ENCODE data around the gene PRMT9.

PRMT9 gene

DNA sequence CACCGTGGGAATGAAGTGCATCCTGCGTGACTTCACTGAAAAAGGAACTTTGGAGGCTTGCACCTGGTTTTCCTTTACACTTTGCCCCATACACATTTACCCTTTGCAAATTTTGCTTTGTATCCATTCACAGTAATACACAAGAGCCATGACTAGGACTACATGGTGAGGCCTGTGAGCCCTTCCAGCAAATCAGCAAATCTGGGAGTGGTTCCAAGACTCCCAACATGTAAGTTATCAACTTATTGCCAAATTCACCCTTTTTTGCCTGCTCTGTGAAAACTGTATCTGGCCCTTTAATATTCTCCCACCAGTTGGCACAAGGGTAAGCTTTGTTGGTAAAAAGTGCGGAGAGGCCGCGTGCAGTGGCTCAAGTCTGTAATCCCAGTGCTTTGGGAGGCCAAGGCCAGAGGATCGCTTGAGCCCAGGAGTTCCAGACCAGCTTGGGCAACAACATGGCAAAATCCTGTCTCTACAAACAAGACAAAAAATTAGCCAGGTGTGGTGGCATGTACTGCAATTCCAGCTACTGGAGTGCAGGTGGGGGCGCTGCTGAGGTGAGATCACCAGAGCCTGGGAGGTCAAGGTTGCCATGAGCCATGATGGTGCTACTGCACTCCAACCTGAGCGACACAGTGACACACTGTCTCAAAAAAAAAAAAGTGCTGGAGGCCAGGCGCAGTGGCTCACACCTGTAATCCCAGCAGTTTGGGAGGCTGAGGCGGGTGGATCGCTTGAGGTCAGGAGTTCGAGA, 5.0 kb downstream of the PRMT9 start:
- DNase-seq (ENCODE audit: low spot score): no peak

- no peak for DNase-seq (ENCODE audit: low spot score)
Measured at GRCh38 chr4:147678106-147678505, 5.9 kb downstream of the PRMT9 start.

DNA sequence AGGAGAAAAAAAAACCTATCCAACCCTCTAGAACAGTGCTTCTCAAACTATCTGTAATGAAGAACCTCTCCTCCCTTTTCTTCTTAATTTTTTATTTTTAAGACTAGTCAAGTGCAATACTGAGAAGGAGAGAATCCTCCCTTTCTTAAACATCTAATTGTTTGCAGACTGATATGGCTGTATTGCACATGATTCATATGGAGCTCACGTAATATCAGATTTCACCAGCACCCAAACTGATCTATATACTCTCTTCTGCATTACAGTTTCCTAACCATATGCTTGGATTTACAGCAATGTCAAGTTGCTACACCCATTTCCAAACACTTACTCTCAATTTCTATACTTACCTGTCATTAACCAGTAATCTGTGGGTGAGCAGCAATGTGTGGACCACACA, 9.5 kb downstream of the PRMT9 start:
- no peak for DNase-seq (ENCODE audit: low spot score)

- no peak for DNase-seq (ENCODE audit: low spot score)
Measured at GRCh38 chr4:147674073-147674472, 9.9 kb downstream of the PRMT9 start.

GRCh38 chr4:147658501-147658900, 25.5 kb downstream of the PRMT9 start:
- DNase-seq (ENCODE audit: low spot score): no peak

DNA sequence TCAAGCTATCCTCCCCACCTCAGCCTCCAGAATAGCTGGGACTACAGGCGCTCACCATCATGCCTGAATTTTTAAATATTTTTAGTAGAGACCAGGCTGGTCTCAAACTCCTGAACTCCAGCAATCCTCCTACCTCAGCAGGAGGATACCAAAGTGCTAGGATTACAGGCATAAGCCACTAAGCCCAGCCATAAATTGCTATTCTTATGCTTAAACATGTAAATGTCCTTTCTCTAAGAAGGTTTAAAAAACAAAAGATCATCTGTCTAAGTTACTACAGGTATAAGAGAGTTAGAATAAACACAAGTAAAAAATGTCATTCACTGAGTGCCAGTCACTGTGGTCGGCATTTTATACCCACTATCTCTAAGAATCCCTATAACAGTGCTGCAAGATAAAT, 28.3 kb downstream of the PRMT9 start:
- DNase-seq (ENCODE audit: low spot score): no peak

GRCh38 chr4:147651563-147651962, 32.4 kb downstream of the PRMT9 start:
- no peak for DNase-seq (ENCODE audit: low spot score)

DNA sequence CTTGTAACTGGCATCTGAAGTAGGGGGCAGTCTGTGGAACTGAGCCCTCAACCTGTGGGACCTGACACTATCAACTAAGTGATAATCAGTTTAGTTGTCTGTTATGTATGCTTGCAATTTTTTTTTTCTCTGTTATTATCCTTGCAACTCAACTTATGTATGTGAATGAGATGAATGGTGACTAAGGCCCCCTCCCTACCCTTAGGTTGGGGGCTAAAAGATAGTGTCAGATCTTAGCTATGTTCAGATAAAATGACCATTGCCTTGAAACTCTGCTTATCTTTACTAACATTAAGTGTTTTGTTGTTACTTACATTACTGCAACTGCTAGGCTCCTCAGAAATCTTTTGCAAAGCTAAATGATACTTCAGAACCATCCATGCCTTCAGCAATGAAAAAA, 35.3 kb downstream of the PRMT9 start:
- DNase-seq (ENCODE audit: low spot score): no peak

DNA sequence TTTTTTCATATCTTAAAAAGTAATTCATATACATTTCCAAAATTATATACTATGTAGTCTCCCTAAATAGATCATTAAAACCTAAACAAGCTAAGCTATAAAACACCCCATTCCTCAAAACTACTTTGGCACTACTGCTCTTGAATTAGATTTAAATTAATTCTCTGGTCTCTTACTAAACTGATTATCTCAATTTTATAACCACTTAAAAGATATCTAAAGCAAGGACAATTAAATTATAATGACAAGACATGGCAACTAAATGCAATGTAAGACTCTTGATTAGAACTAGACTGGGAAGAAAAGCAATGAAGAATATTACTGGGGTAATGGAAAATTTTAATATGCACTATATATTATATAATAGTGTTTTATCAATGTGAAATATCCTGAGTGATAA, 38.9 kb downstream of the PRMT9 start:
- no peak for DNase-seq (ENCODE audit: low spot score)

DNA sequence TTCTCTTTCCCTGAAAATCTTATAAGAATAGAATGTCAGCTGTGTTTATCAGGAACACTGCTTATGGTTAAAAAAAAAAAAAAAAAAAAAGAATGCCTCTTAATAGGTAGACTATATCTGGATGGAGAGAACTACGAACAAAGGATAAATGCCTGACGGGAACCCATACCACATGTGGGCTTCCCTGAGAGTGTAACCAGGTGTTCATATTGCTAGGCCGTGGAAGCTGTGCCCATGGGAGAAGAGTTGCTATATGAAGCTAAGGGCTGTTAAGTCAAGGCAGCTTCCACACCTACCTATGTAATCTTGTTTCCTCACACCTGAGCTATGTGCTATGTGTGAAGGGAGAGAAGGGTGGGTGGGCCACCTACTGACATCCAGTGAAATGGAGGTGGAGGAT, 39.5 kb downstream of the PRMT9 start:
- DNase-seq (ENCODE audit: low spot score): no peak

GRCh38 chr4:147643616-147644015, 40.3 kb downstream of the PRMT9 start:
- DNase-seq (ENCODE audit: low spot score): no peak

DNA sequence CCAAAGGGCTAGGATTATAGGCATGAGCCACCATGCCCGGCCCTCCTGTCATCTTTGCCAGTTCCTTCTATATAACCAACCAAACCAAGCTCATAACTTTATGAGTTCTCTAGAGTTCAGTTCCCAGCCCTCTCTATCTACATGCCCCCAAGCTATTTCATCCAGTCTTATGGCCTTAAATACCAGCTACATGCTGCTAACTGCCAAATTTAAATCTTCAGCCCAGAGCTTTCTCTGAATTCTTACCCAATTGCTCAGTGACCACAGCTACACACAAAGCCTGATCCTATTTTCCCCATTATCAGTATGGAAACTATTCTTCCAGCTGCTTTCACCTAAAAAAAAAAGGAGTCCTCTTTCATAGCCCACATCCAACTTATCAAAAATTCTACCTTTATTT, 43.6 kb downstream of the PRMT9 start:
- no peak for DNase-seq (ENCODE audit: low spot score)

GRCh38 chr4:147639388-147639787, 44.6 kb downstream of the PRMT9 start:
- no peak for DNase-seq (ENCODE audit: low spot score)

GRCh38 chr4:147638942-147639341, 45.0 kb downstream of the PRMT9 start:
- no peak for DNase-seq (ENCODE audit: low spot score)

- DNase-seq (ENCODE audit: low spot score): no peak
Measured at GRCh38 chr4:147638365-147638764, 45.6 kb downstream of the PRMT9 start.

DNA sequence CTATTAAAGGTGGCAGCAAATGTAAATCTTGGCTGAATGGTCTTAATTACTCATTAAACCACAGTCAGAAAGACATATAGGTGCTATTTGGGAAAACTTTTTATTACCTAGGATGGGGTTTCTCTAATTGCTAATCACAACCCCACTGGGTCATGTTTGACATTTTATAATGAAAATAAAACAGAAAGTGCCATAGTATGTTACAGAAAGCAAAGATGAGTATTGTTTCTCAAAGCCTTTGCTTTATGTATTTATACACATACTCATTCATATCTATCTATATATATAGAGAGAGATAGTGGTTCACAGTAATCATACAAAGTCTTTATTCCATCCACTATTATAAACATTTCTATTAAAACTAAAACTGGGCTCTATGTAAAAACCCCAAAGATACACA, 48.6 kb downstream of the PRMT9 start:
- DNase-seq (ENCODE audit: low spot score): no peak

DNA sequence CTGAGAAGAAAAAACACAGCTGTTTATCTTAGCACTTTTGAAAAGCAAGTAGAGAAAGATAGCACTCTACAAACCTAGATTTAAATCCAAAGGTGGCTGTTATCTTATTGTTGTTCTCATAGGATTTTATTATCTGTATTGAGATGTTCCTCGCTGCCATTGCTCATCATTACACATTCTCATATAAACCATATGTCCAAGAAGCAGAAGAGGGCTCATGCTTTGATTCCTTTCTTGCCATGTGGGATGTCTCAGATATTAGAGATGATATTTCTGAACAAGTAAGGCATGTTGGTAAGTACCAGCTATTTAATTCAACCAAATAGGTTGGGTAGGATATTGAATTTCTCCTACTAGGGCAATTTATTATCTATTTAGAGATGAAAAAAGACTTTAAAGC, 50.3 kb downstream of the PRMT9 start:
- DNase-seq (ENCODE audit: low spot score): no peak

GRCh38 chr4:147633113-147633512, 50.9 kb downstream of the PRMT9 start:
- no peak for DNase-seq (ENCODE audit: low spot score)

- no peak for DNase-seq (ENCODE audit: low spot score)
Measured at GRCh38 chr4:147629783-147630730, 53.9 kb downstream of the PRMT9 start.

DNA sequence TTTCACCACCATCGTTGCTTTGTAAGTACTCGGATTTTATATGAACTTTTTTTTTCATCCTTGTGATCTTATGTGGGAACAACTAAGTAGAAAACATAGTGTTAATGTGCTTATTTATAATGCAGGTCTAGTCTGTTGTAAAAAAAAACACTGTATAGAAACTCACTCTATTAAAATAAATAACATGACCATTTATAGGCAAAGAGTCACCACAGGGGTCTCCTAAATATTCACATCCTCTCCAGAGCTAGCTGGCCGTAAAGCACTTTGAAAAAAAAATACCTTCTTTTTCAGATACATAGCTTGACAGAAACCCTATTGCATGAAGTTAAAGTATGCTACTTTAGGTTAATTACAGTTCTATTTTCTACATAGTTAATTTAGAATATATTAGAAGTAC, 55.5 kb downstream of the PRMT9 start:
- no peak for DNase-seq (ENCODE audit: low spot score)

GRCh38 chr4:147626903-147627302, 57.1 kb downstream of the PRMT9 start:
- no peak for DNase-seq (ENCODE audit: low spot score)

- DNase-seq (ENCODE audit: low spot score): no peak
Measured at GRCh38 chr4:147625733-147626132, 58.2 kb downstream of the PRMT9 start.

GRCh38 chr4:147620315-147620714, 63.6 kb downstream of the PRMT9 start:
- no peak for DNase-seq (ENCODE audit: low spot score)

Measured in LoVo (cell line).